K562 (cell line): ENCODE measurements around the gene GOLPH3L. TPM values are rescaled to one million over a fixed set of nuclear protein-coding genes. Genes with fewer than 3 reads are reported as not detected.

Source experiments
- KLF10 ChIP-seq: fragments of 250-450 bp; sonication (Bioruptor Pico); IDR thresholded peaks from 2 replicates; pipeline ENCODE4 v1.6.1; 2021; ENCODE audit warnings: matching md5 sums
- ZNF507 ChIP-seq: conservative IDR thresholded peaks from 2 replicates; pipeline ENCODE4 v1.6.1; 2017; ENCODE audit warnings: missing genetic modification characterization, missing compliant biosample characterization
- polyA plus RNA-seq, 8 experiments: library from polyadenylated mRNA; depleted of rRNA in 4 of 8; stranded (reverse) in 5 of 8; unstranded in 3 of 8; fragments of >200 nt; fragmentation: Nextera tagmentation in 2 of 8; fragmentation: Illumina TruSeq in 1 of 8; extraction: Ambion mirVana in 2 of 8; extraction: Trizol in 1 of 8; gene quantifications; 2 replicates each; pipeline versions ENCODE4 v1.2.1 to v1.2.3, GENCODE V29; 2011 to 2014; ENCODE audit warnings: inconsistent platforms in 1 of 8, missing spikeins in 1 of 8
- total RNA-seq, 7 experiments: library from RNA; depleted of rRNA in 6 of 7; stranded (reverse); fragments of >200 nt in 6 of 7; fragmentation: Illumina TruSeq in 2 of 7; extraction: Trizol in 2 of 7; gene quantifications; 2 replicates each; pipeline versions ENCODE4 v1.2.1 to v1.2.3, GENCODE V29; 2011 to 2021; ENCODE audit warnings: low replicate concordance in 1 of 7
- TF ChIP-seq, protein P1 (sequence below): fragments of 450-650 bp; IDR thresholded peaks from 2 replicates; pipeline ENCODE4 v1.6.1; 2016; ENCODE audit warnings: low read depth
- TF ChIP-seq, protein P2 (sequence below): fragments of 450-650 bp; IDR thresholded peaks from 2 replicates; pipeline ENCODE4 v1.6.1; 2018; ENCODE audit not compliant: partially characterized antibody
- TF ChIP-seq, protein P3 (sequence below): fragments of 450-650 bp; formaldehyde crosslinking; conservative IDR thresholded peaks from 2 replicates; pipeline ENCODE4 v1.4.0; 2022; ENCODE audit warnings: mild to moderate bottlenecking, missing genetic modification characterization

Gene GOLPH3L
- total and polyA plus RNA-seq, 9 of the 15 experiments (the other 6 are each of a cell fraction or from before 2014, with no cell fraction given) = 8.1 to 42.1 (median 21.6) TPM

DNA sequence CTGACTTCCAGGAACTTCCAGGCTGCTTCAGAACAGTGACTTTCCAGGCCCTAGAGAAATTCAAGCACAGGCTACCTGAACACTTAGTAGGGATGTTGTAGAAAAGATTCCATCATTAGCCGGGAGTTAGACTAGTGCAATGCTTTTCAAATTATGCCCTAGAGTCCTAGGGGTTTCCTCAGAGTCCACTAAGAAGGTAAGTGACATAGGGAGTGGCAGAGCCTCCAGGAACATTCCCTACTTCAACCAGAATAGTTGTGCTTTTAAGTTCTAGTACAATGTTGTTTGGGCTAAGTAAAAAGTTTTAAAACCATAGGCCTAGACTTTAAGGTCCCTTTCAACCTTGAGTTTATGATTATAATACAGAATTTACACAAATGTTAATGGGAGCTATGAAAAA is 9.1 kb upstream of the GOLPH3L start (continued):
- TF ChIP-seq, protein P1, sequence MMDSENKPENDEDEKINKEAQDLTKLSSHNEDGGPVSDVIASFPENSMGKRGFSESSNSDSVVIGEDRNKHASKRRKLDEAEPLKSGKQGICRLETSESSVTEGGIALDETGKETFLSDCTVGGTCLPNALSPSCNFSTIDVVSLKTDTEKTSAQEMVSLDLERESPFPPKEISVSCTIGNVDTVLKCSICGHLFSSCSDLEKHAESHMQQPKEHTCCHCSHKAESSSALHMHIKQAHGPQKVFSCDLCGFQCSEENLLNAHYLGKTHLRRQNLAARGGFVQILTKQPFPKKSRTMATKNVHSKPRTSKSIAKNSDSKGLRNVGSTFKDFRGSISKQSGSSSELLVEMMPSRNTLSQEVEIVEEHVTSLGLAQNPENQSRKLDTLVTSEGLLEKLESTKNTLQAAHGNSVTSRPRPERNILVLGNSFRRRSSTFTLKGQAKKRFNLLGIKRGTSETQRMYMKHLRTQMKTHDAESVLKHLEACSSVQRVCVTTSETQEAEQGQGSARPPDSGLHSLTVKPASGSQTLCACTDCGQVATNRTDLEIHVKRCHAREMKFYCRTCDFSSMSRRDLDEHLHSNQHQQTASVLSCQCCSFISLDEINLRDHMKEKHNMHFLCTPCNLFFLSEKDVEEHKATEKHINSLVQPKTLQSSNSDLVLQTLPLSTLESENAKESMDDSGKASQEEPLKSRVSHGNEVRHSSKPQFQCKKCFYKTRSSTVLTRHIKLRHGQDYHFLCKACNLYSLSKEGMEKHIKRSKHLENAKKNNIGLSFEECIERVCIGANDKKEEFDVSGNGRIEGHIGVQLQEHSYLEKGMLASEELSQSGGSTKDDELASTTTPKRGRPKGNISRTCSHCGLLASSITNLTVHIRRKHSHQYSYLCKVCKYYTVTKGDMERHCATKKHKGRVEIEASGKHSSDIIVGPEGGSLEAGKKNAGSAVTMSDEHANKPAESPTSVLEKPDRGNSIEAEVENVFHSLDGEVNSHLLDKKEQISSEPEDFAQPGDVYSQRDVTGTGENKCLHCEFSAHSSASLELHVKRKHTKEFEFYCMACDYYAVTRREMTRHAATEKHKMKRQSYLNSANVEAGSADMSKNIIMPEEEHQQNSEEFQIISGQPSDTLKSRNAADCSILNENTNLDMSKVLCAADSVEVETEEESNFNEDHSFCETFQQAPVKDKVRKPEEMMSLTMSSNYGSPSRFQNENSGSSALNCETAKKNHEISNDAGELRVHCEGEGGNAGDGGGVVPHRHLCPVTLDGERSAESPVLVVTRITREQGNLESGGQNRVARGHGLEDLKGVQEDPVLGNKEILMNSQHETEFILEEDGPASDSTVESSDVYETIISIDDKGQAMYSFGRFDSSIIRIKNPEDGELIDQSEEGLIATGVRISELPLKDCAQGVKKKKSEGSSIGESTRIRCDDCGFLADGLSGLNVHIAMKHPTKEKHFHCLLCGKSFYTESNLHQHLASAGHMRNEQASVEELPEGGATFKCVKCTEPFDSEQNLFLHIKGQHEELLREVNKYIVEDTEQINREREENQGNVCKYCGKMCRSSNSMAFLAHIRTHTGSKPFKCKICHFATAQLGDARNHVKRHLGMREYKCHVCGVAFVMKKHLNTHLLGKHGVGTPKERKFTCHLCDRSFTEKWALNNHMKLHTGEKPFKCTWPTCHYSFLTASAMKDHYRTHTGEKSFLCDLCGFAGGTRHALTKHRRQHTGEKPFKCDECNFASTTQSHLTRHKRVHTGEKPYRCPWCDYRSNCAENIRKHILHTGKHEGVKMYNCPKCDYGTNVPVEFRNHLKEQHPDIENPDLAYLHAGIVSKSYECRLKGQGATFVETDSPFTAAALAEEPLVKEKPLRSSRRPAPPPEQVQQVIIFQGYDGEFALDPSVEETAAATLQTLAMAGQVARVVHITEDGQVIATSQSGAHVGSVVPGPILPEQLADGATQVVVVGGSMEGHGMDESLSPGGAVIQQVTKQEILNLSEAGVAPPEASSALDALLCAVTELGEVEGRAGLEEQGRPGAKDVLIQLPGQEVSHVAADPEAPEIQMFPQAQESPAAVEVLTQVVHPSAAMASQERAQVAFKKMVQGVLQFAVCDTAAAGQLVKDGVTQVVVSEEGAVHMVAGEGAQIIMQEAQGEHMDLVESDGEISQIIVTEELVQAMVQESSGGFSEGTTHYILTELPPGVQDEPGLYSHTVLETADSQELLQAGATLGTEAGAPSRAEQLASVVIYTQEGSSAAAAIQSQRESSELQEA = no peak
- TF ChIP-seq, protein P2, sequence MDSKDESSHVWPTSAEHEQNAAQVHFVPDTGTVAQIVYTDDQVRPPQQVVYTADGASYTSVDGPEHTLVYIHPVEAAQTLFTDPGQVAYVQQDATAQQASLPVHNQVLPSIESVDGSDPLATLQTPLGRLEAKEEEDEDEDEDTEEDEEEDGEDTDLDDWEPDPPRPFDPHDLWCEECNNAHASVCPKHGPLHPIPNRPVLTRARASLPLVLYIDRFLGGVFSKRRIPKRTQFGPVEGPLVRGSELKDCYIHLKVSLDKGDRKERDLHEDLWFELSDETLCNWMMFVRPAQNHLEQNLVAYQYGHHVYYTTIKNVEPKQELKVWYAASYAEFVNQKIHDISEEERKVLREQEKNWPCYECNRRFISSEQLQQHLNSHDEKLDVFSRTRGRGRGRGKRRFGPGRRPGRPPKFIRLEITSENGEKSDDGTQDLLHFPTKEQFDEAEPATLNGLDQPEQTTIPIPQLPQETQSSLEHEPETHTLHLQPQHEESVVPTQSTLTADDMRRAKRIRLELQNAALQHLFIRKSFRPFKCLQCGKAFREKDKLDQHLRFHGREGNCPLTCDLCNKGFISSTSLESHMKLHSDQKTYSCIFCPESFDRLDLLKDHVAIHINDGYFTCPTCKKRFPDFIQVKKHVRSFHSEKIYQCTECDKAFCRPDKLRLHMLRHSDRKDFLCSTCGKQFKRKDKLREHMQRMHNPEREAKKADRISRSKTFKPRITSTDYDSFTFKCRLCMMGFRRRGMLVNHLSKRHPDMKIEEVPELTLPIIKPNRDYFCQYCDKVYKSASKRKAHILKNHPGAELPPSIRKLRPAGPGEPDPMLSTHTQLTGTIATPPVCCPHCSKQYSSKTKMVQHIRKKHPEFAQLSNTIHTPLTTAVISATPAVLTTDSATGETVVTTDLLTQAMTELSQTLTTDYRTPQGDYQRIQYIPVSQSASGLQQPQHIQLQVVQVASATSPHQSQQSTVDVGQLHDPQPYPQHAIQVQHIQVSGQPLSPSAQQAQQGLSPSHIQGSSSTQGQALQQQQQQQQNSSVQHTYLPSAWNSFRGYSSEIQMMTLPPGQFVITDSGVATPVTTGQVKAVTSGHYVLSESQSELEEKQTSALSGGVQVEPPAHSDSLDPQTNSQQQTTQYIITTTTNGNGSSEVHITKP = no peak
- no peak for TF ChIP-seq ZNF507 (tag)
- TF ChIP-seq, protein P3, sequence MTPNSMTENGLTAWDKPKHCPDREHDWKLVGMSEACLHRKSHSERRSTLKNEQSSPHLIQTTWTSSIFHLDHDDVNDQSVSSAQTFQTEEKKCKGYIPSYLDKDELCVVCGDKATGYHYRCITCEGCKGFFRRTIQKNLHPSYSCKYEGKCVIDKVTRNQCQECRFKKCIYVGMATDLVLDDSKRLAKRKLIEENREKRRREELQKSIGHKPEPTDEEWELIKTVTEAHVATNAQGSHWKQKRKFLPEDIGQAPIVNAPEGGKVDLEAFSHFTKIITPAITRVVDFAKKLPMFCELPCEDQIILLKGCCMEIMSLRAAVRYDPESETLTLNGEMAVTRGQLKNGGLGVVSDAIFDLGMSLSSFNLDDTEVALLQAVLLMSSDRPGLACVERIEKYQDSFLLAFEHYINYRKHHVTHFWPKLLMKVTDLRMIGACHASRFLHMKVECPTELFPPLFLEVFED (CRISPR knock-in tag) = no peak
- no peak for TF ChIP-seq KLF10
